ENCODE data around the gene RPL22L1.

DNA sequence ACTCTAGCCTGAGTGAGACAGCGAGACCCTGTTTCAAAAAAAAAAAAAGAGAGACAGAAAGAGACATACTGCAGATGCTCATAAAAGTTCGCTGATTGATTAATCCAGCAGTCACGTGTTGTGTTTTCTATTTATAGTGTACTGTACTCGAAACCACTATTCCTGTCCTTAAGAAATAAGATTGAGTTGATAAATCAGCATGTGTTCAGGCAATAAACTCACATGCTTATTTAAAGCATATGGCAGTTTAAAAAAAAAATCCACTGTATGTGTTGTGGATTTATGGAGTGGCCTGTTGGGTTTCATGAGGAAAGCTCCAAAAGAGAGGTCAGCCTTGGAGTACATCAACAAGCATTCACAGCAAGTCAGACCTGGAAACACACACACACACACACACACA is 17.7 kb downstream of the RPL22L1 start:
- TF ChIP-seq POLR2A (IDR thresholded peaks at IDR 0.05) = no peak
- TF ChIP-seq, protein P1, sequence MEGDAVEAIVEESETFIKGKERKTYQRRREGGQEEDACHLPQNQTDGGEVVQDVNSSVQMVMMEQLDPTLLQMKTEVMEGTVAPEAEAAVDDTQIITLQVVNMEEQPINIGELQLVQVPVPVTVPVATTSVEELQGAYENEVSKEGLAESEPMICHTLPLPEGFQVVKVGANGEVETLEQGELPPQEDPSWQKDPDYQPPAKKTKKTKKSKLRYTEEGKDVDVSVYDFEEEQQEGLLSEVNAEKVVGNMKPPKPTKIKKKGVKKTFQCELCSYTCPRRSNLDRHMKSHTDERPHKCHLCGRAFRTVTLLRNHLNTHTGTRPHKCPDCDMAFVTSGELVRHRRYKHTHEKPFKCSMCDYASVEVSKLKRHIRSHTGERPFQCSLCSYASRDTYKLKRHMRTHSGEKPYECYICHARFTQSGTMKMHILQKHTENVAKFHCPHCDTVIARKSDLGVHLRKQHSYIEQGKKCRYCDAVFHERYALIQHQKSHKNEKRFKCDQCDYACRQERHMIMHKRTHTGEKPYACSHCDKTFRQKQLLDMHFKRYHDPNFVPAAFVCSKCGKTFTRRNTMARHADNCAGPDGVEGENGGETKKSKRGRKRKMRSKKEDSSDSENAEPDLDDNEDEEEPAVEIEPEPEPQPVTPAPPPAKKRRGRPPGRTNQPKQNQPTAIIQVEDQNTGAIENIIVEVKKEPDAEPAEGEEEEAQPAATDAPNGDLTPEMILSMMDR (IDR thresholded peaks at IDR 0.05) = no peak

All from Peyer's patch (tissue), 4 donors.